Activated T-cell treated with anti-CD3 and anti-CD28 coated beads, Interleukin-2, amount 50 U/mL, for 72 hours (primary cell): Measurements from ENCODE around the gene LITAF. TPM values are rescaled to one million over a fixed set of nuclear protein-coding genes. Genes with fewer than 3 reads are reported as not detected.

Source experiments
- ATAC-seq, 2 donors: fragments of 150-1000 bp; cut with Tn5 transposase; replicated peaks in 1 of 2; 2 replicates each; pipeline ENCODE4 v1.10.0; 2021; ENCODE audit warnings: moderate library complexity in 2 of 2, mild to moderate bottlenecking in 1 of 2
- DNase-seq, 2 donors: peaks; one replicate each; pipeline ENCODE4 v3.0.0; 2021 to 2022; ENCODE audit warnings: mixed read lengths in 1 of 2
- H3K27ac Mint-ChIP-seq: one replicate; pipeline ENCODE4 v1.8.0; 2022; ENCODE audit warnings: mild to moderate bottlenecking, moderate library complexity, mixed read lengths
- H3K27me3 Mint-ChIP-seq: one replicate; pipeline ENCODE4 v1.8.0; 2022; ENCODE audit warnings: low read depth, mixed read lengths
- H3K36me3 Mint-ChIP-seq, 2 donors: one replicate each; pipeline ENCODE4 v1.8.0; 2022; ENCODE audit warnings: mixed read lengths in 2 of 2, mild to moderate bottlenecking in 1 of 2; ENCODE audit not compliant: insufficient read depth in 2 of 2
- H3K4me1 Mint-ChIP-seq: one replicate; pipeline ENCODE4 v1.8.0; 2022; ENCODE audit warnings: low read depth, mixed read lengths
- H3K4me3 Mint-ChIP-seq, 2 donors: one replicate each; pipeline ENCODE4 v1.8.0; 2022; ENCODE audit warnings: mild to moderate bottlenecking in 2 of 2, mixed read lengths in 2 of 2, moderate library complexity in 2 of 2
- H3K9me3 Mint-ChIP-seq, 2 donors: one replicate each; pipeline ENCODE4 v1.8.0; 2022; ENCODE audit warnings: mixed read lengths in 2 of 2
- total RNA-seq, 2 donors: library from RNA; stranded (reverse); gene quantifications; one replicate each; pipeline ENCODE4 v1.2.3, GENCODE V29; 2022

Gene LITAF
- total RNA-seq, 2 donors from 2014 or later, result 110 to 137 TPM

GRCh38 chr16:11539641-11540050 lies 47.1 kb downstream of the LITAF start:
- Mint-ChIP-seq H3K4me1 (no peaks in the 10 kb centered on the region), H3K27me3 (no peaks in the 10 kb centered on the region), H3K36me3 (no peaks in the 10 kb centered on the region), H3K4me3 (no peak overlapping the region), H3K9me3 (no peaks in the 10 kb centered on the region), H3K27ac (no peak overlapping the region)
- DNase-seq, result no peak
- no peak for ATAC-seq

GRCh38 chr16:11538880-11539279 lies 47.8 kb downstream of the LITAF start:
- no peak for ATAC-seq
- H3K4me3 Mint-ChIP-seq, result no peak overlapping the region
- H3K27ac Mint-ChIP-seq, result no peak overlapping the region
- no peaks in the 10 kb centered on the region for H3K9me3 Mint-ChIP-seq
- no peaks in the 10 kb centered on the region for H3K27me3 Mint-ChIP-seq
- DNase-seq, result no peak
- no peaks in the 10 kb centered on the region for H3K4me1 Mint-ChIP-seq
- no peaks in the 10 kb centered on the region for H3K36me3 Mint-ChIP-seq

GRCh38 chr16:11536104-11536866 lies 50.4 kb downstream of the LITAF start:
- Mint-ChIP-seq H3K27ac (no peak overlapping the region), H3K4me3 (no peak overlapping the region), H3K27me3 (no peaks in the 10 kb centered on the region), H3K9me3 (no peaks in the 10 kb centered on the region), H3K36me3 (no peaks in the 10 kb centered on the region), H3K4me1 (peaks cover 5% of the 10 kb centered on the region)
- ATAC-seq, result no peak
- no peak for DNase-seq

GRCh38 chr16:11535494-11535893 lies 51.2 kb downstream of the LITAF start:
- Mint-ChIP-seq H3K27me3 (no peaks in the 10 kb centered on the region), H3K36me3 (no peaks in the 10 kb centered on the region), H3K4me1 (peaks cover 5% of the 10 kb centered on the region), H3K4me3 (no peak overlapping the region), H3K27ac (no peak overlapping the region), H3K9me3 (no peaks in the 10 kb centered on the region)
- DNase-seq (no peak), ATAC-seq (no peak)

- DNase-seq, result no peak
- no peak for ATAC-seq
- no peak overlapping the region for H3K27ac Mint-ChIP-seq
- H3K27me3 Mint-ChIP-seq, result no peaks in the 10 kb centered on the region
- H3K36me3 Mint-ChIP-seq, result no peaks in the 10 kb centered on the region
- no peak overlapping the region for H3K4me3 Mint-ChIP-seq
- peaks cover 5% of the 10 kb centered on the region for H3K4me1 Mint-ChIP-seq
- no peaks in the 10 kb centered on the region for H3K9me3 Mint-ChIP-seq
Measured at GRCh38 chr16:11534262-11534661, 52.5 kb downstream of the LITAF start.

- H3K9me3 Mint-ChIP-seq, result no peaks in the 10 kb centered on the region
- peaks cover 5% of the 10 kb centered on the region for H3K4me1 Mint-ChIP-seq
- H3K27ac Mint-ChIP-seq, result no peak overlapping the region
- H3K4me3 Mint-ChIP-seq, result no peak overlapping the region
- ATAC-seq, result no peak
- no peak for DNase-seq
- no peaks in the 10 kb centered on the region for H3K27me3 Mint-ChIP-seq
- H3K36me3 Mint-ChIP-seq, result no peaks in the 10 kb centered on the region
Measured at GRCh38 chr16:11533588-11533987, 53.1 kb downstream of the LITAF start.

GRCh38 chr16:11530171-11530940 lies 56.4 kb downstream of the LITAF start:
- Mint-ChIP-seq H3K4me1 (peaks cover 5% of the 10 kb centered on the region), H3K36me3 (no peaks in the 10 kb centered on the region), H3K27ac (no peak overlapping the region), H3K4me3 (no peak overlapping the region), H3K9me3 (no peaks in the 10 kb centered on the region), H3K27me3 (peaks cover 5% of the 10 kb centered on the region)
- no peak for DNase-seq
- no peak for ATAC-seq

- Mint-ChIP-seq H3K27me3 (peaks cover 5% of the 10 kb centered on the region), H3K9me3 (no peaks in the 10 kb centered on the region), H3K36me3 (no peaks in the 10 kb centered on the region), H3K27ac (no peak overlapping the region), H3K4me1 (peaks cover 5% of the 10 kb centered on the region), H3K4me3 (no peak overlapping the region)
- DNase-seq (no peak), ATAC-seq (no peak)
Measured at GRCh38 chr16:11529285-11529684, 57.4 kb downstream of the LITAF start.

- no peaks in the 10 kb centered on the region for H3K9me3 Mint-ChIP-seq
- peaks cover 5% of the 10 kb centered on the region for H3K27me3 Mint-ChIP-seq
- no peak overlapping the region for H3K4me3 Mint-ChIP-seq
- no peak for DNase-seq
- H3K36me3 Mint-ChIP-seq, result no peaks in the 10 kb centered on the region
- no peak for ATAC-seq
- H3K27ac Mint-ChIP-seq, result no peak overlapping the region
- peaks cover 5% of the 10 kb centered on the region for H3K4me1 Mint-ChIP-seq
Measured at GRCh38 chr16:11528053-11528452, 58.7 kb downstream of the LITAF start.

GRCh38 chr16:11526655-11527350 lies 59.9 kb downstream of the LITAF start:
- H3K4me1 Mint-ChIP-seq, result no peaks in the 10 kb centered on the region

GRCh38 chr16:11524098-11524760 lies 62.5 kb downstream of the LITAF start:
- peaks cover 3 to 7% of the 10 kb centered on the region in 2 donors for H3K9me3 Mint-ChIP-seq

More at GRCh38 chr16:11526655-11527350, 59.9 kb downstream of the LITAF start:
- H3K9me3 Mint-ChIP-seq, result no peaks in the 10 kb centered on the region
- peaks cover 0 to under 1% of the 10 kb centered on the region in 2 donors for H3K36me3 Mint-ChIP-seq
- ATAC-seq (no peak), DNase-seq (no peak)
- no peak overlapping the region for H3K4me3 Mint-ChIP-seq
- no peak overlapping the region for H3K27ac Mint-ChIP-seq
- peaks cover 5% of the 10 kb centered on the region for H3K27me3 Mint-ChIP-seq

GRCh38 chr16:11521055-11521454 lies 65.7 kb downstream of the LITAF start:
- peaks cover 3 to 12% of the 10 kb centered on the region in 2 donors for H3K36me3 Mint-ChIP-seq
- ATAC-seq (no peak), DNase-seq (no peak)
- H3K4me3 Mint-ChIP-seq, result no peak overlapping the region
- H3K27me3 Mint-ChIP-seq, result no peaks in the 10 kb centered on the region
- H3K4me1 Mint-ChIP-seq, result no peaks in the 10 kb centered on the region
- H3K27ac Mint-ChIP-seq, result no peak overlapping the region
- H3K9me3 Mint-ChIP-seq, result peaks cover 3 to 7% of the 10 kb centered on the region in 2 donors

More at GRCh38 chr16:11524098-11524760, 62.5 kb downstream of the LITAF start:
- DNase-seq (no peak), ATAC-seq (no peak)
- peaks cover 3 to 12% of the 10 kb centered on the region in 2 donors for H3K36me3 Mint-ChIP-seq
- peaks cover 5% of the 10 kb centered on the region for H3K27me3 Mint-ChIP-seq
- H3K27ac Mint-ChIP-seq, result no peak overlapping the region
- no peaks in the 10 kb centered on the region for H3K4me1 Mint-ChIP-seq
- no peak overlapping the region for H3K4me3 Mint-ChIP-seq
